PFSK-1 (cell line): ENCODE results near the gene GPR137B. TPM values are rescaled to one million over a fixed set of nuclear protein-coding genes. Genes with fewer than 3 reads are reported as not detected.

Source experiments
- FOXP2 ChIP-seq: optimal IDR thresholded peaks from 2 replicates; pipeline ENCODE3; 2011; ENCODE audit warnings: borderline replicate concordance, control low read depth, inconsistent platforms; ENCODE audit not compliant: insufficient read depth; ENCODE audit errors: extremely low read length, extremely low read depth
- POLR2AphosphoS5 ChIP-seq: IDR thresholded peaks from 2 replicates; pipeline ENCODE4 v1.6.1; 2012; ENCODE audit warnings: low read depth, mild to moderate bottlenecking, control low read depth, low read length, moderate library complexity
- REST ChIP-seq, 2 experiments: IDR thresholded peaks; 2 replicates each; pipeline versions ENCODE4 v1.6.1 to v1.8.0; 2011 to 2012; ENCODE audit warnings: low read depth in 2 of 2, low read length in 2 of 2, control low read depth in 1 of 2, inconsistent platforms in 1 of 2, mild to moderate bottlenecking in 1 of 2, moderate library complexity in 1 of 2; ENCODE audit not compliant: insufficient read depth in 1 of 2
- SIN3A ChIP-seq: IDR thresholded peaks from 2 replicates; pipeline ENCODE4 v1.6.1; 2012; ENCODE audit warnings: mild to moderate bottlenecking, low read length, moderate library complexity, borderline replicate concordance; ENCODE audit not compliant: insufficient read depth
- TAF1 ChIP-seq: IDR thresholded peaks from 2 replicates; pipeline ENCODE4 v1.6.1; 2012; ENCODE audit warnings: low read length, control low read depth, borderline replicate concordance; ENCODE audit not compliant: insufficient read depth
- polyA plus RNA-seq: library from polyadenylated mRNA; unstranded; fragments of >200 nt; gene quantifications from one replicate; pipeline ENCODE4 v1.2.1, GENCODE V29; 2012; ENCODE audit warnings: low read depth, missing spikeins; ENCODE audit not compliant: insufficient read length

Gene GPR137B
- 5.4 TPM for polyA plus RNA-seq

- no peak for TF ChIP-seq REST (IDR thresholded peaks at IDR 0.05; ENCODE audit: insufficient read depth in 1 of 2, low read depth in 2 of 2, low read length in 2 of 2)
- TF ChIP-seq FOXP2 = peak; percentile 30
Observed at GRCh38 chr1:236142253-236143103, at the start of gene GPR137B. TSS of gene GPR137B (plus strand) at chr1:236142539. CDS start at chr1:236142623, 84 bp downstream.

- TF ChIP-seq REST (IDR thresholded peaks at IDR 0.05; ENCODE audit: insufficient read depth in 1 of 2, low read depth in 2 of 2, low read length in 2 of 2) (no peak), SIN3A (no peak)
Observed at GRCh38 chr1:236092899-236093298, 49.4 kb upstream of the GPR137B start.

- TF ChIP-seq POLR2AphosphoS5 (no peak), FOXP2 (no peak), SIN3A (no peak), REST (IDR thresholded peaks at IDR 0.05; ENCODE audit: insufficient read depth in 1 of 2, low read depth in 2 of 2, low read length in 2 of 2) (no peak), TAF1 (no peak)
Observed at GRCh38 chr1:236095705-236096520, 46.4 kb upstream of the GPR137B start.

GRCh38 chr1:236098267-236098666, 44.1 kb upstream of the GPR137B start:
- no peak for TF ChIP-seq POLR2AphosphoS5
- TF ChIP-seq FOXP2 = no peak
- TF ChIP-seq TAF1 = no peak

- no peak for TF ChIP-seq FOXP2
- TF ChIP-seq POLR2AphosphoS5 = no peak
- TF ChIP-seq REST (IDR thresholded peaks at IDR 0.05; ENCODE audit: insufficient read depth in 1 of 2, low read depth in 2 of 2, low read length in 2 of 2) = no peak
- no peak for TF ChIP-seq SIN3A
- TF ChIP-seq TAF1 = no peak
Observed at GRCh38 chr1:236099355-236099974, 42.9 kb upstream of the GPR137B start.
